Caco-2 (cell line): ENCODE results near the gene DNAJC21. TPM values are rescaled to one million over a fixed set of nuclear protein-coding genes. Genes with fewer than 3 reads are reported as not detected.

Experiments
- BruUV-seq: library from RNA; stranded (reverse); fragments of 400-500 nt; replicated peaks from 2 replicates; lab custom pipeline; 2021; lab: Mats Ljungman, UMichigan
- CTCF ChIA-PET: fragments of 300-600 bp; sonication (Branson Sonifier 250); formaldehyde crosslinking; loops from one replicate; lab custom pipeline; 2022; ENCODE audit warnings: antibody characterized with exemption; lab: Charles Lee
- POLR2A ChIA-PET: fragments of 300-600 bp; sonication (Branson Sonifier 250); formaldehyde crosslinking; loops from one replicate; lab custom pipeline; 2022; ENCODE audit warnings: antibody characterized with exemption; lab: Charles Lee
- DNase-seq, 2 experiments: peaks; one replicate each; pipeline versions ENCODE4 v3.0.0 to v3.0.0-alpha.2; 2020 to 2022
- H3K27me3 ChIP-seq: replicated peaks from 2 replicates; pipeline ENCODE4 v1.6.0; 2011; ENCODE audit warnings: low read length; ENCODE audit not compliant: control insufficient read depth, insufficient read depth
- H3K36me3 ChIP-seq: 2 replicates; pipeline ENCODE4 v1.5.1; 2011; ENCODE audit warnings: low read length; ENCODE audit not compliant: control insufficient read depth, insufficient read depth
- H3K4me1 ChIP-seq: fragments of 250-450 bp; sonication (Bioruptor Pico); 2 replicates; pipeline ENCODE4 v1.5.1; 2020; ENCODE audit warnings: mild to moderate bottlenecking
- H3K4me3 ChIP-seq: 2 replicates; pipeline ENCODE4 v1.5.1; 2011; ENCODE audit warnings: low read depth, mild to moderate bottlenecking, control low read depth, low read length
- H3K9me3 ChIP-seq: fragments of 250-450 bp; sonication (Bioruptor Pico); 2 replicates; pipeline ENCODE4 v1.5.1; 2020; ENCODE audit warnings: mild to moderate bottlenecking, moderate library complexity
- H3K27ac Mint-ChIP-seq: one replicate; pipeline ENCODE4 v1.8.0; 2022; ENCODE audit warnings: mixed read lengths; ENCODE audit not compliant: unreplicated experiment
- H3K27me3 Mint-ChIP-seq: one replicate; pipeline ENCODE4 v1.8.0; 2022; ENCODE audit warnings: mixed read lengths; ENCODE audit not compliant: insufficient read depth, unreplicated experiment
- H3K36me3 Mint-ChIP-seq: one replicate; pipeline ENCODE4 v1.8.0; 2022; ENCODE audit warnings: mild to moderate bottlenecking, mixed read lengths; ENCODE audit not compliant: insufficient read depth, unreplicated experiment
- H3K4me1 Mint-ChIP-seq: one replicate; pipeline ENCODE4 v1.8.0; 2022; ENCODE audit warnings: low read depth, mixed read lengths; ENCODE audit not compliant: unreplicated experiment
- H3K4me3 Mint-ChIP-seq: one replicate; pipeline ENCODE4 v1.8.0; 2022; ENCODE audit warnings: mild to moderate bottlenecking, moderate library complexity, mixed read lengths; ENCODE audit not compliant: unreplicated experiment
- H3K9me3 Mint-ChIP-seq: one replicate; pipeline ENCODE4 v1.8.0; 2022; ENCODE audit warnings: mixed read lengths; ENCODE audit not compliant: unreplicated experiment
- CTCF ChIP-seq, 2 experiments: fragments of 200-600 bp in 1 of 2; IDR thresholded peaks; 1 replicate in 1 of 2; 2 replicates in 1 of 2; pipeline versions ENCODE4 v1.5.1 to v1.8.0; 2011 to 2022; ENCODE audit warnings: antibody characterized with exemption in 1 of 2, control low read depth in 1 of 2, inconsistent platforms in 1 of 2, low read depth in 1 of 2, low read length in 1 of 2, mild to moderate bottlenecking in 1 of 2, moderate library complexity in 1 of 2; ENCODE audit not compliant: insufficient read depth in 1 of 2, severe bottlenecking in 1 of 2, unreplicated experiment in 1 of 2
- intact Hi-C: fragments of 100-400 bp; cut with micrococcal nuclease; formaldehyde crosslinking; loops from one replicate; pipeline ENCODE4 v1.10.0; 2022; ENCODE audit not compliant: unreplicated experiment
- total RNA-seq: library from RNA; stranded (reverse); gene quantifications from 2 replicates; pipeline ENCODE4 v1.2.3, GENCODE V29; 2022

DNAJC21 gene
- total RNA-seq, 1 experiment from 2014 or later, result 66.0 TPM

GRCh38 chr5:34993951-34994350, 64.6 kb downstream of the DNAJC21 start:
- Mint-ChIP-seq H3K27ac (no peak overlapping the region), H3K9me3 (peaks cover 24% of the 10 kb centered on the region), H3K4me3 (no peak overlapping the region), H3K4me1 (peaks cover 22% of the 10 kb centered on the region), H3K36me3 (peaks cover 15% of the 10 kb centered on the region), H3K27me3 (no peaks in the 10 kb centered on the region)
- H3K9me3 ChIP-seq, result peaks cover 18% of the 10 kb centered on the region
- H3K4me3 ChIP-seq, result no peak overlapping the region
- H3K27me3 ChIP-seq, result no peaks in the 10 kb centered on the region
- peaks cover 31% of the 10 kb centered on the region for H3K4me1 ChIP-seq
- no TSS peak for BruUV-seq
- H3K36me3 ChIP-seq, result no peaks in the 10 kb centered on the region
- ChIA-PET POLR2A (no interaction called here), CTCF (no interaction called here)
- TF ChIP-seq CTCF (IDR thresholded peaks at IDR 0.05; ENCODE audit: insufficient read depth in 1 of 2, low read depth in 1 of 2, low read length in 1 of 2, severe bottlenecking in 1 of 2, unreplicated experiment in 1 of 2), result no peak
- intact Hi-C loops, result no loop called here
- DNase-seq, result no peak

GRCh38 chr5:34996261-34996660, 66.9 kb downstream of the DNAJC21 start:
- Mint-ChIP-seq H3K36me3 (peaks cover 15% of the 10 kb centered on the region), H3K27ac (no peak overlapping the region), H3K4me1 (peaks cover 22% of the 10 kb centered on the region), H3K9me3 (peaks cover 24% of the 10 kb centered on the region), H3K4me3 (no peak overlapping the region), H3K27me3 (no peaks in the 10 kb centered on the region)
- CTCF ChIA-PET, result no interaction called here
- H3K4me3 ChIP-seq, result no peak overlapping the region
- no peaks in the 10 kb centered on the region for H3K36me3 ChIP-seq
- H3K4me1 ChIP-seq, result peaks cover 26% of the 10 kb centered on the region
- H3K27me3 ChIP-seq, result no peaks in the 10 kb centered on the region
- no peak for TF ChIP-seq CTCF (IDR thresholded peaks at IDR 0.05; ENCODE audit: insufficient read depth in 1 of 2, low read depth in 1 of 2, low read length in 1 of 2, severe bottlenecking in 1 of 2, unreplicated experiment in 1 of 2)
- DNase-seq, result no peak
- POLR2A ChIA-PET, result no interaction called here
- intact Hi-C loops, result no loop called here
- peaks cover 18% of the 10 kb centered on the region for H3K9me3 ChIP-seq
- no TSS peak for BruUV-seq

- no peak overlapping the region for H3K27ac Mint-ChIP-seq
- Histone ChIP-seq H3K4me3 (no peak overlapping the region), H3K36me3 (no peaks in the 10 kb centered on the region), H3K9me3 (peaks cover 6% of the 10 kb centered on the region), H3K27me3 (no peaks in the 10 kb centered on the region), H3K4me1 (peaks cover 9% of the 10 kb centered on the region)
- H3K36me3 Mint-ChIP-seq, result peaks cover 7% of the 10 kb centered on the region
- H3K4me3 Mint-ChIP-seq, result no peak overlapping the region
- ChIA-PET CTCF (no interaction called here), POLR2A (no interaction called here)
- peaks cover 13% of the 10 kb centered on the region for H3K4me1 Mint-ChIP-seq
- no peaks in the 10 kb centered on the region for H3K27me3 Mint-ChIP-seq
- DNase-seq, result no peak
- no TSS peak for BruUV-seq
- no peak for TF ChIP-seq CTCF (IDR thresholded peaks at IDR 0.05; ENCODE audit: insufficient read depth in 1 of 2, low read depth in 1 of 2, low read length in 1 of 2, severe bottlenecking in 1 of 2, unreplicated experiment in 1 of 2)
- peaks cover 24% of the 10 kb centered on the region for H3K9me3 Mint-ChIP-seq
- intact Hi-C loops, result no loop called here
Measured at GRCh38 chr5:34998058-34998789, 68.9 kb downstream of the DNAJC21 start.
